LHCN-M2 (cell line): Measurements from ENCODE around the gene CDHR5. TPM values are rescaled to one million over a fixed set of nuclear protein-coding genes. Genes with fewer than 3 reads are reported as not detected.
A peak's percentile ranks its signal among the peaks of the same experiment; 100 is the strongest.
"Not testable (repeated sequence)": the region's sequence is repeated elsewhere in the genome, so short reads cannot be mapped to it uniquely, and the experiment has no call there.

Source experiments
- DNase-seq: peaks from one replicate; pipeline ENCODE4 v3.0.0-alpha.2; 2012; ENCODE audit warnings: low read depth
- total RNA-seq: library from RNA; depleted of rRNA; stranded (reverse); fragments of >200 nt; gene quantifications from 2 replicates; pipeline ENCODE4 v1.2.3, GENCODE V29; 2014

The CDHR5 gene
- total RNA-seq, 1 experiment from 2014 or later: not detected

GRCh38 chr11:587978-588380 is 36.8 kb downstream of the CDHR5 start:
- peak; percentile 76 for DNase-seq

- DNase-seq: peak; percentile 37
These were observed 37.2 kb downstream of the CDHR5 start for GRCh38 chr11:587546-587945.

- no peak for DNase-seq
These were observed 38.1 kb downstream of the CDHR5 start for GRCh38 chr11:586376-587316.

- no peak for DNase-seq
These were observed 40.5 kb downstream of the CDHR5 start for GRCh38 chr11:584287-584686.

- DNase-seq: no peak
These were observed 43.0 kb downstream of the CDHR5 start for GRCh38 chr11:581752-582151.

GRCh38 chr11:581342-581741 is 43.4 kb downstream of the CDHR5 start:
- no peak for DNase-seq

GRCh38 chr11:579830-580601 is 44.7 kb downstream of the CDHR5 start:
- DNase-seq: peak; percentile 23

- DNase-seq: no peak
These were observed 46.3 kb downstream of the CDHR5 start for GRCh38 chr11:578276-579035.

GRCh38 chr11:577611-577894 is 47.2 kb downstream of the CDHR5 start:
- no peak for DNase-seq

GRCh38 chr11:576811-577610 is 47.7 kb downstream of the CDHR5 start:
- DNase-seq: peak; percentile 7

GRCh38 chr11:575996-576768 is 48.6 kb downstream of the CDHR5 start, which contains the start of gene PHRF1:
PHRF1 (plus strand) TSS chr11:576470; CDS start chr11:581513, 5,043 bp downstream.
- DNase-seq: peak; percentile 92

- DNase-seq: no peak
These were observed 49.3 kb downstream of the CDHR5 start for GRCh38 chr11:575313-575995.

- peak; percentile 7 for DNase-seq
These were observed 50.0 kb downstream of the CDHR5 start for GRCh38 chr11:574632-575312.

GRCh38 chr11:574031-574570 is 50.7 kb downstream of the CDHR5 start:
- DNase-seq: not testable (repeated sequence)

GRCh38 chr11:573146-573759 is 51.5 kb downstream of the CDHR5 start:
- no peak for DNase-seq

GRCh38 chr11:571802-572185 is 53.0 kb downstream of the CDHR5 start:
- no peak for DNase-seq

- no peak for DNase-seq
These were observed 55.4 kb downstream of the CDHR5 start for GRCh38 chr11:569158-569885.
